Psoas muscle (tissue), 8 donors: ENCODE data around the gene VSIG10L2. TPM values are rescaled to one million over a fixed set of nuclear protein-coding genes. Genes with fewer than 3 reads are reported as not detected.

Source experiments
- ATAC-seq, 4 donors: fragments of 200-7000 bp; cut with Tn5 transposase; one replicate each; pipeline ENCODE4 v1.9.1; 2020; ENCODE audit warnings: moderate library complexity in 3 of 4, mild to moderate bottlenecking in 2 of 4
- DNase-seq, 2 donors: peaks; one replicate each; pipeline ENCODE4 v3.0.0-alpha.2; 2020
- H3K27ac ChIP-seq: fragments of 200-600 bp; one replicate; pipeline ENCODE4 v1.8.0; 2022
- H3K27me3 ChIP-seq, 3 donors: fragments of 200-600 bp in 1 of 3; one replicate each; pipeline versions ENCODE4 v1.6.1 to v1.8.0; 2013 to 2022; ENCODE audit warnings: low read length in 2 of 3, mild to moderate bottlenecking in 2 of 3, moderate library complexity in 1 of 3; ENCODE audit not compliant: insufficient read depth in 3 of 3
- H3K36me3 ChIP-seq, 2 donors: fragments of 200-600 bp in 1 of 2; one replicate each; pipeline versions ENCODE4 v1.6.1 to v1.8.0; 2013 to 2022; ENCODE audit warnings: low read depth in 1 of 2, mild to moderate bottlenecking in 1 of 2, moderate library complexity in 1 of 2; ENCODE audit not compliant: insufficient read depth in 1 of 2
- H3K4me1 ChIP-seq: fragments of 200-600 bp; one replicate; pipeline ENCODE4 v1.8.0; 2022
- H3K4me3 ChIP-seq: fragments of 200-600 bp; one replicate; pipeline ENCODE4 v1.8.0; 2022; ENCODE audit warnings: mild to moderate bottlenecking
- H3K9me3 ChIP-seq: fragments of 200-600 bp; one replicate; pipeline ENCODE4 v1.8.0; 2022
- CTCF ChIP-seq: fragments of 200-600 bp; IDR thresholded peaks from one replicate; pipeline ENCODE4 v1.8.0; 2022; ENCODE audit warnings: antibody characterized with exemption
- WGBS, 3 donors: extraction: QIAGEN DNeasy Blood & Tissue Kit; methylation state at CpG; one replicate each; pipeline versions ENCODE4 v1.1.6 to v1.1.7; 2013; 5-methylcytosine and 5-hydroxymethylcytosine counted together
- intact Hi-C, 2 donors: fragments of 100-400 bp; cut with DNase I; formaldehyde crosslinking; loops; one replicate each; pipeline versions ENCODE4 v1.11.0 to v1.14.2; 2022
- polyA plus RNA-seq, 3 donors: library from polyadenylated mRNA; stranded (reverse); fragments of 200-250 nt; gene quantifications; one replicate each; pipeline ENCODE4 v1.2.3, GENCODE V29; 2013
- total RNA-seq, 4 donors: library from RNA; stranded (reverse); fragmentation: NEBNext Ultra II Directional in 2 of 4; extraction: Animal tissue kit (Norgen Biotek cat#: 25700) in 2 of 4; gene quantifications; one replicate each; pipeline versions ENCODE4 v1.2.1 to v1.2.4, GENCODE V29; 2021 to 2023
- donor health status: healthy with polysubstance abuse.
- donor health status: DM: no; HTN: no; CAD: no; lungs with moderate emphysema.
- donor health status: Bipolar disorder and iron deficiency.
- donor health status: healthy.
- donor health status: DM: yes; HTN: yes; CAD: no.
- donor health status: DM: no; HTN: no; CAD: no.
- donor health status: DM: no; HTN: no; CAD: no.
- donor health status: DM: yes; HTN: yes; CAD: no.

VSIG10L2 gene
- total and polyA plus RNA-seq, 7 donors = 0.21 TPM; not detected in 6

DNA sequence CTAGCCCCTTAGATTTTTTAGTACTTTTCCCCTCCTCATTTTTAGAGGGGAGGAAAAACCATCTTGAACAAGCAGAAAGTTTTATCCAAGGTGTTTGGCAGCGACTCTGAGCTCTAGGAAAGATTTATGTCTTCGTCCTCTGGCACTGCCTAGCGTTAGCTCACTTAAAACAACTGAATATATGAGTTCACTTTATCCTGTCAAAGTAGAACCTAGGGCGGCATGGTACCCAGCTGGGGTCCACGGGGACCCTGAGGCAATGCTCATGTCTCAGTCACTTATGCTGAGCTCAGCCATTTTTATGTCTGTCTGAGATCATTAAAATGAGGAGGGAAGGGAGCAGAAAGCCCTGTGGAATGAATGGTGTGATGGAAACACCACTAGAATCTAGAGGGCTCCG lies 14.2 kb upstream of the VSIG10L2 start:
- intact Hi-C loops = no loop called here
- WGBS, 3 donors = 59 to 73% (median 63%) methylated on average over 6 of the region's 6 CpGs

GRCh38 chr11:125932301-125932700 lies 13.5 kb upstream of the VSIG10L2 start:
- Histone ChIP-seq H3K4me1 (no peaks in the 10 kb centered on the region), H3K36me3 (no peaks in the 10 kb centered on the region), H3K9me3 (no peaks in the 10 kb centered on the region), H3K27me3 (no peaks in the 10 kb centered on the region), H3K4me3 (no peak overlapping the region), H3K27ac (no peak overlapping the region)
- no peak for DNase-seq
- intact Hi-C loops = no loop called here
- no peak for TF ChIP-seq CTCF
- 82 to 88% (median 85%) methylated on average over 9 of the region's 9 CpGs for WGBS, 3 donors
- no peak for ATAC-seq

More for the DNA sequence above, 14.2 kb upstream of the VSIG10L2 start:
- Histone ChIP-seq H3K36me3 (no peaks in the 10 kb centered on the region), H3K27ac (no peak overlapping the region), H3K9me3 (no peaks in the 10 kb centered on the region), H3K4me3 (no peak overlapping the region), H3K27me3 (no peaks in the 10 kb centered on the region), H3K4me1 (no peaks in the 10 kb centered on the region)
- no peak for DNase-seq
- ATAC-seq = no peak
- no peak for TF ChIP-seq CTCF

DNA sequence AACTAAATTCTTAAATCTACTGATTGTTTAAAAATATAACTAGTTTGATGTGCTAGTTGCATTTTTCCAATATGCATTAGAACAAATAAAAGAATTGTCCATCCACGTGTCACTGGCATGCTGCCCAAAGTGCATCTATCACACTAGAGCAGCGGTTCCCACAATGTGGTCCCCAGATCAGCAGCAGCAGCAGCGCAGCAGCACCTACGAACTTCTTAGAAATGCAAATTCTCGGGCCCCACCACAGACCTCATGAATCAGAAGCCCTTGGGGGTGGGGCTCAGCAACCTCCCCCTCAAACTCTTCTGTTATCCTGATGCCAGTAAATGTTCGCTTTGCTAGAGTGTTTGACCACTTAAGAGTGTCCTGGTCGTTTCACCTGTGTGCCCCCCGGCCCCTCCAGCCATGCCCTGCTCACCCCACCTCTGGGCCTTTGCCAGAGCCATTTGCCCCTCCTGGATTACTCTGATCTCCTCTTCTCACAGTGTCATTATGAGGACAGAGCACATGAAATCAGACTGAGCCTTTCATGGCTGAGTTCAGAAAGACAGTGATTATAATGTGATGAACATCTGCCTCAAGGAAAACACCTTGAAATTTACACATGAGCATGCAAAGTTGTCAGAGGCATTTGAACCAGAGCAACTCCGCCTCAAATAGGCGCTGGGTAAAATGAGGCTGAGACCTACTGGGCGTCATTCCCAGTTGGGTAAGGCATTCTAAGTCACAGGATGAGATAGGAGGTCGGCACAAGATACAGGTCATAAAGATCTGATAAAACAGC lies 12.6 kb upstream of the VSIG10L2 start:
- H3K4me1 ChIP-seq = no peaks in the 10 kb centered on the region
- DNase-seq (no peak), ATAC-seq (no peak)
- 75 to 79% (median 77%) methylated on average over 12 of the region's 12 CpGs for WGBS, 3 donors
- no peaks in the 10 kb centered on the region for H3K27me3 ChIP-seq
- H3K36me3 ChIP-seq = no peaks in the 10 kb centered on the region
- H3K27ac ChIP-seq = no peak overlapping the region
- intact Hi-C loops = no loop called here
- no peak overlapping the region for H3K4me3 ChIP-seq
- no peak for TF ChIP-seq CTCF
- H3K9me3 ChIP-seq = no peaks in the 10 kb centered on the region

DNA sequence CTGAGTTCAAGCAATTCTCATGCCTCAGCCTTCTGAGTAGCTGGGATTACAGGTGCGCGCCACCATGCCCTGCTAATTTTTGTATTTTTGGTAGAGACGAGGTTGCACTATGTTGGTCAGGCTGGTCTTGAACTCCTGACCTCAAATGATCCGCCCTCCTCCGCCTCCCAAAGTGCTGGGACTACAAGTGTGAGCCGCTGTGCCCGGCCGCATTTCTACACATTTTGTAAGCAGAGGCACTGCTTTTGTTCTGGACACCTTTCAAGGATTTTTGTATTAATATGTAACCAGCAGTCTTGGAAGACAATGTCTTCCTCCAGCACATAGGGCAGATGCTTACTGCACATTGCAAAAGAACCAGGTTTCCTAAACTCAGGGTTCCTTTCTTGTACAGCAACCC lies 11.4 kb upstream of the VSIG10L2 start:
- H3K4me1 ChIP-seq = no peaks in the 10 kb centered on the region
- H3K36me3 ChIP-seq = no peaks in the 10 kb centered on the region
- ATAC-seq = no peak
- H3K4me3 ChIP-seq = no peak overlapping the region
- DNase-seq = no peak
- TF ChIP-seq CTCF = no peak
- H3K9me3 ChIP-seq = no peaks in the 10 kb centered on the region
- H3K27me3 ChIP-seq = no peaks in the 10 kb centered on the region
- 94 to 98% (median 96%) methylated on average over 8 of the region's 8 CpGs for WGBS, 3 donors
- H3K27ac ChIP-seq = no peak overlapping the region
- intact Hi-C loops = no loop called here

- H3K4me3 ChIP-seq = no peak overlapping the region
- no peak for DNase-seq
- H3K27ac ChIP-seq = no peak overlapping the region
- H3K9me3 ChIP-seq = no peaks in the 10 kb centered on the region
- no peaks in the 10 kb centered on the region for H3K36me3 ChIP-seq
- no peaks in the 10 kb centered on the region for H3K4me1 ChIP-seq
- H3K27me3 ChIP-seq = no peaks in the 10 kb centered on the region
- intact Hi-C loops = no loop called here
- ATAC-seq = no peak
- 98 to 100% (median 99%) methylated on average over 2 of the region's 2 CpGs for WGBS, 3 donors
- TF ChIP-seq CTCF = no peak
These were observed 10.8 kb upstream of the VSIG10L2 start for GRCh38 chr11:125935056-125935455.
